ENCODE data around the gene GPR39.
"Not testable (repeated sequence)": the region's sequence is repeated elsewhere in the genome, so short reads cannot be mapped to it uniquely, and the experiment has no call there.

The GPR39 gene

GRCh38 chr2:132391378-132391777 lies 25.2 kb upstream of the GPR39 start:
- Histone ChIP-seq H3K18ac (ENCODE audit: low read length) (no peak overlapping the region), H2BK12ac (ENCODE audit: low read length) (no peak overlapping the region), H3K23ac (ENCODE audit: low read length) (no peak overlapping the region), H3K9ac (ENCODE audit: low read length) (no peak overlapping the region), H3K27me3 (ENCODE audit: insufficient read depth, low read length) (no peaks in the 10 kb centered on the region), H3K4ac (ENCODE audit: low read depth, low read length) (no peak overlapping the region), H4K8ac (ENCODE audit: low read depth, low read length) (no peak overlapping the region), H2AK5ac (ENCODE audit: low read length) (no peak overlapping the region), H3K4me2 (ENCODE audit: low read length) (no peak overlapping the region), H3K27ac (ENCODE audit: low read depth, low read length) (no peak overlapping the region), H3K36me3 (ENCODE audit: control insufficient read depth in 1 of 2, insufficient read depth in 2 of 2, low read length in 2 of 2) (no peaks in the 10 kb centered on the region), H3K79me2 (ENCODE audit: control insufficient read depth, insufficient read depth, low read length, poor library complexity) (no peaks in the 10 kb centered on the region), H3K9me3 (ENCODE audit: insufficient read depth, low read depth, low read length) (no peaks in the 10 kb centered on the region), H4K12ac (ENCODE audit: low read depth, low read length) (no peak overlapping the region), H3K79me1 (ENCODE audit: low read length) (no peaks in the 10 kb centered on the region), H2BK120ac (ENCODE audit: insufficient read depth, low read length, poor library complexity) (no peak overlapping the region), H3K4me3 (ENCODE audit: low read depth, low read length) (no peak overlapping the region), H4K91ac (ENCODE audit: low read depth, low read length) (no peak overlapping the region), H3K4me1 (ENCODE audit: control insufficient read depth in 1 of 2, insufficient read depth in 2 of 2, low read length in 2 of 2) (peaks cover 0 to 2% of the 10 kb centered on the region in 2 experiments), H3K14ac (ENCODE audit: low read length) (no peak overlapping the region), H2BK5ac (ENCODE audit: low read depth, low read length, poor library complexity) (no peak overlapping the region), H2AFZ (ENCODE audit: insufficient read depth, low read length, poor library complexity) (no peak overlapping the region)
- no CpG with 5 or more reads among the region's 3 CpGs for WGBS (ENCODE audit: extremely low coverage, insufficient coverage, insufficient read length)
- no peak for DNase-seq

GRCh38 chr2:132392221-132392620 lies 24.4 kb upstream of the GPR39 start:
- Histone ChIP-seq H3K14ac (ENCODE audit: low read length) (no peak overlapping the region), H3K18ac (ENCODE audit: low read length) (no peak overlapping the region), H3K4me1 (ENCODE audit: control insufficient read depth in 1 of 2, insufficient read depth in 2 of 2, low read length in 2 of 2) (peaks cover 0 to 2% of the 10 kb centered on the region in 2 experiments), H2BK12ac (ENCODE audit: low read length) (no peak overlapping the region), H3K9ac (ENCODE audit: low read length) (no peak overlapping the region), H2AK5ac (ENCODE audit: low read length) (no peak overlapping the region), H3K23ac (ENCODE audit: low read length) (no peak overlapping the region), H3K4ac (ENCODE audit: low read depth, low read length) (no peak overlapping the region), H3K4me3 (ENCODE audit: low read depth, low read length) (no peak overlapping the region), H3K27me3 (ENCODE audit: insufficient read depth, low read length) (no peaks in the 10 kb centered on the region), H3K36me3 (ENCODE audit: control insufficient read depth in 1 of 2, insufficient read depth in 2 of 2, low read length in 2 of 2) (no peaks in the 10 kb centered on the region), H2AFZ (ENCODE audit: insufficient read depth, low read length, poor library complexity) (no peak overlapping the region), H4K91ac (ENCODE audit: low read depth, low read length) (no peak overlapping the region), H4K12ac (ENCODE audit: low read depth, low read length) (no peak overlapping the region), H2BK120ac (ENCODE audit: insufficient read depth, low read length, poor library complexity) (no peak overlapping the region), H3K27ac (ENCODE audit: low read depth, low read length) (no peak overlapping the region), H3K4me2 (ENCODE audit: low read length) (no peak overlapping the region), H2BK5ac (ENCODE audit: low read depth, low read length, poor library complexity) (no peak overlapping the region), H4K8ac (ENCODE audit: low read depth, low read length) (no peak overlapping the region), H3K9me3 (ENCODE audit: insufficient read depth, low read depth, low read length) (no peaks in the 10 kb centered on the region), H3K79me2 (ENCODE audit: control insufficient read depth, insufficient read depth, low read length, poor library complexity) (no peaks in the 10 kb centered on the region), H3K79me1 (ENCODE audit: low read length) (no peaks in the 10 kb centered on the region)
- no CpG with 5 or more reads among the region's 2 CpGs for WGBS (ENCODE audit: extremely low coverage, insufficient coverage, insufficient read length)
- no peak for DNase-seq

- no peak overlapping the region for H2BK120ac ChIP-seq (ENCODE audit: insufficient read depth, low read length, poor library complexity)
- no peak overlapping the region for H3K27ac ChIP-seq (ENCODE audit: low read depth, low read length)
- no peak overlapping the region for H2AFZ ChIP-seq (ENCODE audit: insufficient read depth, low read length, poor library complexity)
- no peak overlapping the region for H2BK5ac ChIP-seq (ENCODE audit: low read depth, low read length, poor library complexity)
- H3K9ac ChIP-seq (ENCODE audit: low read length), result no peak overlapping the region
- H3K14ac ChIP-seq (ENCODE audit: low read length), result no peak overlapping the region
- no CpG with 5 or more reads among the region's 7 CpGs for WGBS (ENCODE audit: extremely low coverage, insufficient coverage, insufficient read length)
- no peaks in the 10 kb centered on the region for H3K36me3 ChIP-seq (ENCODE audit: control insufficient read depth in 1 of 2, insufficient read depth in 2 of 2, low read length in 2 of 2)
- H4K91ac ChIP-seq (ENCODE audit: low read depth, low read length), result no peak overlapping the region
- peaks cover 0 to 2% of the 10 kb centered on the region in 2 experiments for H3K4me1 ChIP-seq (ENCODE audit: control insufficient read depth in 1 of 2, insufficient read depth in 2 of 2, low read length in 2 of 2)
- DNase-seq, result no peak
- H3K18ac ChIP-seq (ENCODE audit: low read length), result no peak overlapping the region
- no peak overlapping the region for H2BK12ac ChIP-seq (ENCODE audit: low read length)
- H3K27me3 ChIP-seq (ENCODE audit: insufficient read depth, low read length), result no peaks in the 10 kb centered on the region
- H3K4me2 ChIP-seq (ENCODE audit: low read length), result no peak overlapping the region
- H3K23ac ChIP-seq (ENCODE audit: low read length), result no peak overlapping the region
- no peaks in the 10 kb centered on the region for H3K79me1 ChIP-seq (ENCODE audit: low read length)
- H3K9me3 ChIP-seq (ENCODE audit: insufficient read depth, low read depth, low read length), result no peaks in the 10 kb centered on the region
- H2AK5ac ChIP-seq (ENCODE audit: low read length), result no peak overlapping the region
- no peak overlapping the region for H4K8ac ChIP-seq (ENCODE audit: low read depth, low read length)
- H3K4ac ChIP-seq (ENCODE audit: low read depth, low read length), result no peak overlapping the region
- no peaks in the 10 kb centered on the region for H3K79me2 ChIP-seq (ENCODE audit: control insufficient read depth, insufficient read depth, low read length, poor library complexity)
- H3K4me3 ChIP-seq (ENCODE audit: low read depth, low read length), result no peak overlapping the region
- no peak overlapping the region for H4K12ac ChIP-seq (ENCODE audit: low read depth, low read length)
Measured at GRCh38 chr2:132392879-132393278, 23.7 kb upstream of the GPR39 start.

GRCh38 chr2:132397042-132397441 lies 19.6 kb upstream of the GPR39 start:
- not testable (repeated sequence) for H3K4ac ChIP-seq (ENCODE audit: low read depth, low read length); H3K4me3 ChIP-seq (ENCODE audit: low read depth, low read length); H2BK12ac ChIP-seq (ENCODE audit: low read length); H3K23ac ChIP-seq (ENCODE audit: low read length); H4K8ac ChIP-seq (ENCODE audit: low read depth, low read length); DNase-seq; H3K4me1 ChIP-seq (ENCODE audit: control insufficient read depth in 1 of 2, insufficient read depth in 2 of 2, low read length in 2 of 2); H3K36me3 ChIP-seq (ENCODE audit: control insufficient read depth in 1 of 2, insufficient read depth in 2 of 2, low read length in 2 of 2); H4K12ac ChIP-seq (ENCODE audit: low read depth, low read length); H3K9me3 ChIP-seq (ENCODE audit: insufficient read depth, low read depth, low read length); H3K27ac ChIP-seq (ENCODE audit: low read depth, low read length); H3K79me2 ChIP-seq (ENCODE audit: control insufficient read depth, insufficient read depth, low read length, poor library complexity); H3K4me2 ChIP-seq (ENCODE audit: low read length); H2BK5ac ChIP-seq (ENCODE audit: low read depth, low read length, poor library complexity); H2AK5ac ChIP-seq (ENCODE audit: low read length); H3K27me3 ChIP-seq (ENCODE audit: insufficient read depth, low read length); H3K9ac ChIP-seq (ENCODE audit: low read length); H3K79me1 ChIP-seq (ENCODE audit: low read length); H4K91ac ChIP-seq (ENCODE audit: low read depth, low read length); H2BK120ac ChIP-seq (ENCODE audit: insufficient read depth, low read length, poor library complexity); H3K18ac ChIP-seq (ENCODE audit: low read length); H2AFZ ChIP-seq (ENCODE audit: insufficient read depth, low read length, poor library complexity); H3K14ac ChIP-seq (ENCODE audit: low read length)
- WGBS (ENCODE audit: extremely low coverage, insufficient coverage, insufficient read length), result no CpG with 5 or more reads among the region's 3 CpGs

All from trophoblast cell (in vitro differentiated cells and primary cell).